ENCODE measurements around the gene SLC25A17. TPM values are rescaled to one million over a fixed set of nuclear protein-coding genes. Genes with fewer than 3 reads are reported as not detected.

Gene SLC25A17
- total and polyA plus RNA-seq, 9 donors, result 19.2 to 25.8 (median 22.4) TPM

GRCh38 chr22:40743768-40744167, 75.4 kb downstream of the SLC25A17 start:
- Histone ChIP-seq H3K27me3 (ENCODE audit: control insufficient read depth, insufficient read depth, low read length) (peaks cover 2% of the 10 kb centered on the region), H3K9me3 (replicated peaks; ENCODE audit: control insufficient read depth, low read depth, low read length) (peaks cover 7% of the 10 kb centered on the region), H3K27ac (ENCODE audit: low read length) (no peak overlapping the region), H3K36me3 (ENCODE audit: control insufficient read depth, insufficient read depth, low read length) (no peaks in the 10 kb centered on the region), H3K4me3 (ENCODE audit: low read length) (no peak overlapping the region), H3K4me1 (ENCODE audit: control insufficient read depth, insufficient read depth, low read length) (no peaks in the 10 kb centered on the region)
- no peak for DNase-seq
- 100% methylated on average over 1 of the region's 9 CpGs for WGBS (ENCODE audit: insufficient coverage)

- no peaks in the 10 kb centered on the region for H3K36me3 ChIP-seq (ENCODE audit: control insufficient read depth, insufficient read depth, low read length)
- WGBS (ENCODE audit: insufficient coverage), result 51% methylated on average over 3 of the region's 4 CpGs
- DNase-seq, result no peak
- H3K4me3 ChIP-seq (ENCODE audit: low read length), result no peak overlapping the region
- H3K27ac ChIP-seq (ENCODE audit: low read length), result no peak overlapping the region
- no peaks in the 10 kb centered on the region for H3K4me1 ChIP-seq (ENCODE audit: control insufficient read depth, insufficient read depth, low read length)
- H3K9me3 ChIP-seq (replicated peaks; ENCODE audit: control insufficient read depth, low read depth, low read length), result no peaks in the 10 kb centered on the region
- no peaks in the 10 kb centered on the region for H3K27me3 ChIP-seq (ENCODE audit: control insufficient read depth, insufficient read depth, low read length)
Measured at GRCh38 chr22:40741116-40741515, 78.0 kb downstream of the SLC25A17 start.

- 60% methylated on average over 1 of the region's 3 CpGs for WGBS (ENCODE audit: insufficient coverage)
- Histone ChIP-seq H3K27me3 (ENCODE audit: control insufficient read depth, insufficient read depth, low read length) (no peaks in the 10 kb centered on the region), H3K27ac (ENCODE audit: low read length) (no peak overlapping the region), H3K9me3 (replicated peaks; ENCODE audit: control insufficient read depth, low read depth, low read length) (no peaks in the 10 kb centered on the region), H3K4me3 (ENCODE audit: low read length) (no peak overlapping the region), H3K4me1 (ENCODE audit: control insufficient read depth, insufficient read depth, low read length) (no peaks in the 10 kb centered on the region), H3K36me3 (ENCODE audit: control insufficient read depth, insufficient read depth, low read length) (no peaks in the 10 kb centered on the region)
- DNase-seq, result no peak
Measured at GRCh38 chr22:40739721-40740120, 79.4 kb downstream of the SLC25A17 start.

GRCh38 chr22:40733919-40734318, 85.2 kb downstream of the SLC25A17 start:
- Histone ChIP-seq H3K36me3 (ENCODE audit: control insufficient read depth, insufficient read depth, low read length) (no peaks in the 10 kb centered on the region), H3K27ac (ENCODE audit: low read length) (no peak overlapping the region), H3K4me1 (ENCODE audit: control insufficient read depth, insufficient read depth, low read length) (peaks cover 2% of the 10 kb centered on the region), H3K4me3 (ENCODE audit: low read length) (no peak overlapping the region), H3K9me3 (replicated peaks; ENCODE audit: control insufficient read depth, low read depth, low read length) (no peaks in the 10 kb centered on the region), H3K27me3 (ENCODE audit: control insufficient read depth, insufficient read depth, low read length) (no peaks in the 10 kb centered on the region)
- DNase-seq, result no peak
- WGBS (ENCODE audit: insufficient coverage), result 74% methylated on average over 2 of the region's 4 CpGs

GRCh38 chr22:40732999-40733292, 86.2 kb downstream of the SLC25A17 start:
- Histone ChIP-seq H3K36me3 (ENCODE audit: control insufficient read depth, insufficient read depth, low read length) (no peaks in the 10 kb centered on the region), H3K4me3 (ENCODE audit: low read length) (no peak overlapping the region), H3K4me1 (ENCODE audit: control insufficient read depth, insufficient read depth, low read length) (peaks cover 2% of the 10 kb centered on the region), H3K27ac (ENCODE audit: low read length) (no peak overlapping the region), H3K9me3 (replicated peaks; ENCODE audit: control insufficient read depth, low read depth, low read length) (no peaks in the 10 kb centered on the region), H3K27me3 (ENCODE audit: control insufficient read depth, insufficient read depth, low read length) (no peaks in the 10 kb centered on the region)
- DNase-seq, result no peak
- 15% methylated on average over 1 of the region's 2 CpGs for WGBS (ENCODE audit: insufficient coverage)

- no peak for DNase-seq
- no peak overlapping the region for H3K4me3 ChIP-seq (ENCODE audit: low read length)
- no peak overlapping the region for H3K27ac ChIP-seq (ENCODE audit: low read length)
- H3K9me3 ChIP-seq (replicated peaks; ENCODE audit: control insufficient read depth, low read depth, low read length), result no peaks in the 10 kb centered on the region
- peaks cover 2% of the 10 kb centered on the region for H3K4me1 ChIP-seq (ENCODE audit: control insufficient read depth, insufficient read depth, low read length)
- WGBS (ENCODE audit: insufficient coverage), result 83% methylated on average over 1 of the region's 6 CpGs
- no peaks in the 10 kb centered on the region for H3K36me3 ChIP-seq (ENCODE audit: control insufficient read depth, insufficient read depth, low read length)
- H3K27me3 ChIP-seq (ENCODE audit: control insufficient read depth, insufficient read depth, low read length), result no peaks in the 10 kb centered on the region
Measured at GRCh38 chr22:40729284-40729683, 89.9 kb downstream of the SLC25A17 start.

GRCh38 chr22:40728731-40729189, 90.4 kb downstream of the SLC25A17 start:
- Histone ChIP-seq H3K4me1 (ENCODE audit: control insufficient read depth, insufficient read depth, low read length) (peaks cover 2% of the 10 kb centered on the region), H3K27me3 (ENCODE audit: control insufficient read depth, insufficient read depth, low read length) (no peaks in the 10 kb centered on the region), H3K9me3 (replicated peaks; ENCODE audit: control insufficient read depth, low read depth, low read length) (no peaks in the 10 kb centered on the region), H3K4me3 (ENCODE audit: low read length) (no peak overlapping the region), H3K36me3 (ENCODE audit: control insufficient read depth, insufficient read depth, low read length) (no peaks in the 10 kb centered on the region), H3K27ac (ENCODE audit: low read length) (no peak overlapping the region)
- DNase-seq, result no peak
- 32% methylated on average over 11 of the region's 13 CpGs for WGBS (ENCODE audit: insufficient coverage)

GRCh38 chr22:40727964-40728615, 91.1 kb downstream of the SLC25A17 start:
- Histone ChIP-seq H3K9me3 (replicated peaks; ENCODE audit: control insufficient read depth, low read depth, low read length) (no peaks in the 10 kb centered on the region), H3K36me3 (ENCODE audit: control insufficient read depth, insufficient read depth, low read length) (no peaks in the 10 kb centered on the region), H3K4me3 (ENCODE audit: low read length) (no peak overlapping the region), H3K4me1 (ENCODE audit: control insufficient read depth, insufficient read depth, low read length) (peaks cover 2% of the 10 kb centered on the region), H3K27ac (ENCODE audit: low read length) (no peak overlapping the region), H3K27me3 (ENCODE audit: control insufficient read depth, insufficient read depth, low read length) (no peaks in the 10 kb centered on the region)
- no peak for DNase-seq
- WGBS (ENCODE audit: insufficient coverage), result 57% methylated on average over 2 of the region's 14 CpGs

- Histone ChIP-seq H3K4me1 (ENCODE audit: control insufficient read depth, insufficient read depth, low read length) (no peaks in the 10 kb centered on the region), H3K27ac (ENCODE audit: low read length) (no peak overlapping the region), H3K27me3 (ENCODE audit: control insufficient read depth, insufficient read depth, low read length) (no peaks in the 10 kb centered on the region), H3K36me3 (ENCODE audit: control insufficient read depth, insufficient read depth, low read length) (no peaks in the 10 kb centered on the region), H3K9me3 (replicated peaks; ENCODE audit: control insufficient read depth, low read depth, low read length) (no peaks in the 10 kb centered on the region), H3K4me3 (ENCODE audit: low read length) (no peak overlapping the region)
- no peak for DNase-seq
- 97% methylated on average over 5 of the region's 11 CpGs for WGBS (ENCODE audit: insufficient coverage)
Measured at GRCh38 chr22:40727070-40727963, 91.8 kb downstream of the SLC25A17 start.

GRCh38 chr22:40726514-40726913, 92.6 kb downstream of the SLC25A17 start:
- Histone ChIP-seq H3K27ac (ENCODE audit: low read length) (no peak overlapping the region), H3K27me3 (ENCODE audit: control insufficient read depth, insufficient read depth, low read length) (no peaks in the 10 kb centered on the region), H3K4me1 (ENCODE audit: control insufficient read depth, insufficient read depth, low read length) (no peaks in the 10 kb centered on the region), H3K9me3 (replicated peaks; ENCODE audit: control insufficient read depth, low read depth, low read length) (no peaks in the 10 kb centered on the region), H3K36me3 (ENCODE audit: control insufficient read depth, insufficient read depth, low read length) (no peaks in the 10 kb centered on the region), H3K4me3 (ENCODE audit: low read length) (no peak overlapping the region)
- no peak for DNase-seq
- no CpG with 5 or more reads among the region's 4 CpGs for WGBS (ENCODE audit: insufficient coverage)

All from muscle of leg (tissue), 11 donors.